Measurements from ENCODE around the gene CNTLN. TPM values are rescaled to one million over a fixed set of nuclear protein-coding genes. Genes with fewer than 3 reads are reported as not detected.

CNTLN gene
- total and polyA plus RNA-seq, 9 of the 15 experiments (the other 6 are each of a cell fraction or from before 2014, with no cell fraction given): 0.08 TPM; not detected in 8

GRCh38 chr9:17322882-17323864, 188.3 kb downstream of the CNTLN start:
- Histone ChIP-seq H3K79me2 (ENCODE audit: control insufficient read depth, insufficient read depth, low read length) (no peaks in the 10 kb centered on the region), H3K9me3 (replicated peaks; ENCODE audit: control insufficient read depth, insufficient read depth, low read depth, low read length) (no peaks in the 10 kb centered on the region), H3K4me3 (no peak overlapping the region), H3K4me2 (ENCODE audit: insufficient read depth, low read length) (no peak overlapping the region), H2AFZ (ENCODE audit: low read depth, low read length) (no peak overlapping the region), H4K20me1 (replicated peaks; ENCODE audit: control insufficient read depth, insufficient read depth, low read length) (no peaks in the 10 kb centered on the region), H3K36me3 (ENCODE audit: control insufficient read depth, insufficient read depth, low read length) (no peaks in the 10 kb centered on the region), H3K4me1 (replicated peaks in 1 of 2; ENCODE audit: control insufficient read depth in 2 of 2, insufficient read depth in 2 of 2, low read length in 2 of 2) (no peaks in the 10 kb centered on the region), H3K9me1 (ENCODE audit: control insufficient read depth, insufficient read depth, low read length) (no peaks in the 10 kb centered on the region), H3K27me3 (ENCODE audit: control insufficient read depth in 2 of 2, insufficient read depth in 2 of 2, low read length in 2 of 2) (no peaks in the 10 kb centered on the region), H3K9ac (ENCODE audit: insufficient read depth in 1 of 2, low read depth in 2 of 2, low read length in 2 of 2) (no peak overlapping the region), H3K27ac (ENCODE audit: extremely low read depth, low read depth, low read length) (no peak overlapping the region)
- WGBS (ENCODE audit: insufficient coverage, low coverage, missing lambda C conversion rate): 0% methylated on average over 9 of the region's 10 CpGs
- FAIRE-seq: no peak
- TF ChIP-seq ZNF133 (CRISPR knock-in tag; IDR thresholded peaks at IDR 0.05) (no peak), THAP12 (CRISPR knock-in tag; IDR thresholded peaks at IDR 0.05) (no peak), ZNF408 (CRISPR knock-in tag; IDR thresholded peaks at IDR 0.05; ENCODE audit: low read depth) (no peak), ZNF165 (CRISPR knock-in tag; IDR thresholded peaks at IDR 0.05; ENCODE audit: borderline replicate concordance) (no peak), HMGN3 (IDR thresholded peaks at IDR 0.05; ENCODE audit: borderline replicate concordance, extremely low read depth, insufficient read length, low read depth, low read length) (no peak), DEAF1 (CRISPR knock-in tag; IDR thresholded peaks at IDR 0.05) (no peak), SMAD4 (CRISPR knock-in tag; conservative IDR thresholded peaks at IDR 0.05) (no peak), GTF2F1 (IDR thresholded peaks at IDR 0.05; ENCODE audit: low read depth, low read length) (no peak), TFAP4 (CRISPR knock-in tag; IDR thresholded peaks at IDR 0.05; ENCODE audit: borderline replicate concordance) (no peak)
- ChIA-PET POLR2A (no interaction called here), CTCF (ENCODE audit: low intra/inter-chr PET ratio) (no interaction called here)
- BruUV-seq (replicated peaks): no TSS peak
- in situ Hi-C loops (cut with MboI): no loop called here
- intact Hi-C loops (cut with micrococcal nuclease): no loop called here
- no peak for ATAC-seq
- no peak for DNase-seq (ENCODE audit: extremely low read depth in 1 of 4, low spot score in 3 of 4)
